Activated CD4-positive, alpha-beta T cell treated with anti-CD3 and anti-CD28 coated beads, Interleukin-2, amount 10 ng/mL, durations not matched to agents 7 days and 5 days (primary cell): ENCODE results near the gene PCDHB4. TPM values are rescaled to one million over a fixed set of nuclear protein-coding genes. Genes with fewer than 3 reads are reported as not detected.
"Not testable (repeated sequence)": the region's sequence is repeated elsewhere in the genome, so short reads cannot be mapped to it uniquely, and the experiment has no call there.

Source experiments
- CTCF ChIA-PET: fragments of 350-600 bp; sonication (Branson Sonifier 250); formaldehyde crosslinking; loops from one replicate; lab custom pipeline; 2021; ENCODE audit warnings: antibody characterized with exemption; lab: Charles Lee
- POLR2A ChIA-PET: fragments of 350-600 bp; sonication (Branson Sonifier 250); formaldehyde crosslinking; loops from one replicate; lab custom pipeline; 2021; ENCODE audit warnings: antibody characterized with exemption; lab: Charles Lee
- DNase-seq: peaks from one replicate; pipeline ENCODE4 v3.0.0-alpha.2; 2020
- H3K27ac Mint-ChIP-seq: one replicate; pipeline ENCODE4 v1.8.0; 2021; ENCODE audit warnings: mild to moderate bottlenecking, moderate library complexity, mixed read lengths
- H3K27me3 Mint-ChIP-seq: one replicate; pipeline ENCODE4 v1.8.0; 2021; ENCODE audit warnings: mixed read lengths
- H3K36me3 Mint-ChIP-seq: one replicate; pipeline ENCODE4 v1.8.0; 2021; ENCODE audit warnings: low read depth, mixed read lengths
- H3K4me1 Mint-ChIP-seq: one replicate; pipeline ENCODE4 v1.8.0; 2021; ENCODE audit warnings: mixed read lengths
- H3K4me3 Mint-ChIP-seq: one replicate; pipeline ENCODE4 v1.8.0; 2021; ENCODE audit warnings: mild to moderate bottlenecking, moderate library complexity, mixed read lengths
- H3K9me3 Mint-ChIP-seq: one replicate; pipeline ENCODE4 v1.8.0; 2021; ENCODE audit warnings: mixed read lengths
- total RNA-seq, 2 experiments: library from RNA; stranded (reverse); gene quantifications; one replicate each; pipeline ENCODE4 v1.2.3, GENCODE V29; 2021

Gene PCDHB4
- total RNA-seq, 2 experiments from 2014 or later, result not detected

DNA sequence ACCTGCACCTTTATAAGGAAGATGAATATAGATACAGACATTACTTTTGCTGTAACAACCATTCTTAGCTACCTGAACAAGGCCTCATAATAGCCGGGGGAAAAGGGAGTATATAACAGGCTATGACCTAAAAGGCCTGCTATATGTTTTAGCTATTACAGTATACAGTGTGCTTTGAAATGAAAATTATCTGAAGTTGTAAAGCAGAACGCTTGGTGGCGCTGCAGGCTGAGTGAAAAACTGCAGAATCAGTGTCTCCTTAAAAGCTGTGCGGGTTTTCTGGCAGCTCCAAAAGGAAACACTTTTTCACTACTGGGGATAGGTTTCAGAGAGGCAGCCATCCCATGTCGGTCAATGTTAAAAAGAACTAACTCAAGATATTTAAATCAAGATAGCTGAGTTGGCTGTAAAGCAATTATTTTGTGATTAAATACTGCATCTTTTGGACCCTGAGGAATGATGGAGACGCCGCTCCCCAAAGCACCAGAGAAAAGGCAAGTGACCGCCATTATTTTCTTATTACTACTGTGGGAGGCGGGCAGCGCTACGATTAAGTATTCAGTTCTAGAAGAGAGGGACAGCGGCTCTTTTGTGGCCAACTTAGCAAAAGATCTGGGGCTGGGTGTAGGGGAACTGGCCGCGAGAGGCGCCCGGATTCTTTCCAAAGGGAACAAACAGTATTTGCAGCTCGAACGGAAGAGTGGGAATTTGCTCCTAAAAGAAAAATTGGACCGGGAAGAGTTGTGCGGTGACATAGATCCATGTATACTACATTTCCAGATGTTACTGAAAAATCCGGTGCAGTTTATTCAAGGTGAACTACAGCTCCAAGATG, 34.1 kb downstream of the PCDHB4 start:
- ChIA-PET CTCF (interaction anchor here (0.6 kb wide), 1 partner anchor 66 kb away, joined by 3 read pairs; no protein-coding TSS in a partner anchor), POLR2A (no interaction called here)
- Mint-ChIP-seq H3K4me1 (no peaks in the 10 kb centered on the region), H3K9me3 (peaks cover 22% of the 10 kb centered on the region), H3K27ac (no peak overlapping the region), H3K36me3 (peaks cover 3% of the 10 kb centered on the region), H3K27me3 (peaks cover 11% of the 10 kb centered on the region), H3K4me3 (no peak overlapping the region)
- DNase-seq, result no peak

DNA sequence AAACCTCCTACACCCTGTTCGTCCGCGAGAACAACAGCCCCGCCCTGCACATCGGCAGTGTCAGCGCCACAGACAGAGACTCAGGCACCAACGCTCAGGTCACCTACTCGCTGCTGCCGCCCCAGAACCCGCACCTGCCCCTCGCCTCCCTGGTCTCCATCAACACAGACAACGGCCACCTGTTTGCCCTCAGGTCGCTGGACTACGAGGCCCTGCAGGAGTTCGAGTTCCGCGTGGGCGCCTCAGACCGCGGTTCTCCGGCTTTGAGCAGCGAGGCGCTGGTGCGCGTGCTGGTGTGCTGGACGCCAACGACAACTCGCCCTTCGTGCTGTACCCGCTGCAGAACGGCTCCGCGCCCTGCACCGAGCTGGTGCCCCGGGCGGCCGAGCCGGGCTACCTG, 35.7 kb downstream of the PCDHB4 start:
- DNase-seq, H3K4me3 Mint-ChIP-seq, H3K27me3 Mint-ChIP-seq, H3K36me3 Mint-ChIP-seq, H3K27ac Mint-ChIP-seq, POLR2A ChIA-PET, CTCF ChIA-PET, H3K4me1 Mint-ChIP-seq: not testable (repeated sequence)
- peaks cover 16% of the 10 kb centered on the region for H3K9me3 Mint-ChIP-seq

DNA sequence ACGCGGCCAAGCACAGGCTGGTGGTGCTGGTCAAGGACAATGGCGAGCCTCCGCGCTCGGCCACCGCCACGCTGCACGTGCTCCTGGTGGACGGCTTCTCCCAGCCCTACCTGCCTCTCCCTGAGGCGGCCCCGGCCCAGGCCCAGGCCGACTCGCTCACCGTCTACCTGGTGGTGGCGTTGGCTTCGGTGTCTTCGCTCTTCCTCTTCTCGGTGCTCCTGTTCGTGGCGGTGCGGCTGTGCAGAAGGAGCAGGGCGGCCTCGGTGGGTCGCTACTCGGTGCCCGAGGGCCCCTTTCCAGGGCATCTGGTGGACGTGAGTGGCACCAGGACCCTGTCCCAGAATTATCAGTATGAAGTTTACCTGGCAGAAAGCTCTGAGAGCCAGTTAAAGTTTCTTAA, 36.3 kb downstream of the PCDHB4 start:
- H3K27me3 Mint-ChIP-seq, H3K36me3 Mint-ChIP-seq, H3K4me1 Mint-ChIP-seq, POLR2A ChIA-PET, CTCF ChIA-PET, H3K4me3 Mint-ChIP-seq, H3K27ac Mint-ChIP-seq, DNase-seq: not testable (repeated sequence)
- peaks cover 16% of the 10 kb centered on the region for H3K9me3 Mint-ChIP-seq

DNA sequence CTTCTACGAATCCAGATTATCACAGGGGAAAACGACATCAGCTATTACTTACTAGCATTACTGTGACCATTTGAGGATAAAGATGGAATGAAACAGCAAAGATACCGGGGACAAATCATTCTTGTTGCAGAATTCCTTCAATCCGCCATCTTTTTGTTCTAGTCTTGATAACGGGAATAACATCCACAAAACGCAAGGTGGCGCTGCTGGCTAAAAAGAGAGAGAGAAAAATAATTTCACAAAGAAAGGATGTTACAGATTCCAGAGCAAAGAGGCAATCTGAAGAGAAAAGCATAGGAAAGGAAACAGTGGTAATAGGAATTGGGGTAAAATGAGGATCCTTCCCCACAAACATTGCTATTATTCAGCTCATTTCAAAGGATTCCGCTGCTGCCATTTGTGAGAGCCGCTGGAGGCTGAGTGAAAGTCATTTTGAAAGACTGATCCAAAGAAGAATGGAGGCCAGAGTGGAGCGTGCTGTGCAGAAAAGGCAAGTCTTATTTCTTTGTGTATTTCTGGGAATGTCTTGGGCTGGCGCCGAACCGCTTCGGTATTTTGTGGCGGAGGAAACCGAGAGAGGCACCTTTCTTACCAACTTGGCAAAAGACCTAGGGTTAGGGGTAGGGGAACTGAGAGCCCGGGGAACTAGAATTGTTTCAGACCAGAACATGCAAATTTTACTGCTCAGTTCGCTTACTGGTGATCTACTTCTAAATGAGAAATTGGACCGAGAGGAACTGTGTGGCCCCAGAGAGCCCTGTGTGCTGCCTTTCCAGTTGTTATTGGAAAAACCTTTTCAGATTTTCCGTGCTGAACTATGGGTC, 51.0 kb downstream of the PCDHB4 start, which contains the start of gene PCDHB7:
PCDHB7 (plus strand) TSS at position 264 of the 824 bp plus-strand sequence; CDS start at position 456, 192 bp downstream.
- Mint-ChIP-seq H3K36me3 (no peaks in the 10 kb centered on the region), H3K27me3 (peaks cover 18% of the 10 kb centered on the region), H3K4me3 (no peak within 1 kb of the TSS), H3K4me1 (no peaks in the 10 kb centered on the region), H3K27ac (no peak within 1 kb of the TSS), H3K9me3 (peaks cover 13% of the 10 kb centered on the region)
- ChIA-PET POLR2A (no interaction called here), CTCF (no interaction called here)
- DNase-seq, result peak; percentile 27

DNA sequence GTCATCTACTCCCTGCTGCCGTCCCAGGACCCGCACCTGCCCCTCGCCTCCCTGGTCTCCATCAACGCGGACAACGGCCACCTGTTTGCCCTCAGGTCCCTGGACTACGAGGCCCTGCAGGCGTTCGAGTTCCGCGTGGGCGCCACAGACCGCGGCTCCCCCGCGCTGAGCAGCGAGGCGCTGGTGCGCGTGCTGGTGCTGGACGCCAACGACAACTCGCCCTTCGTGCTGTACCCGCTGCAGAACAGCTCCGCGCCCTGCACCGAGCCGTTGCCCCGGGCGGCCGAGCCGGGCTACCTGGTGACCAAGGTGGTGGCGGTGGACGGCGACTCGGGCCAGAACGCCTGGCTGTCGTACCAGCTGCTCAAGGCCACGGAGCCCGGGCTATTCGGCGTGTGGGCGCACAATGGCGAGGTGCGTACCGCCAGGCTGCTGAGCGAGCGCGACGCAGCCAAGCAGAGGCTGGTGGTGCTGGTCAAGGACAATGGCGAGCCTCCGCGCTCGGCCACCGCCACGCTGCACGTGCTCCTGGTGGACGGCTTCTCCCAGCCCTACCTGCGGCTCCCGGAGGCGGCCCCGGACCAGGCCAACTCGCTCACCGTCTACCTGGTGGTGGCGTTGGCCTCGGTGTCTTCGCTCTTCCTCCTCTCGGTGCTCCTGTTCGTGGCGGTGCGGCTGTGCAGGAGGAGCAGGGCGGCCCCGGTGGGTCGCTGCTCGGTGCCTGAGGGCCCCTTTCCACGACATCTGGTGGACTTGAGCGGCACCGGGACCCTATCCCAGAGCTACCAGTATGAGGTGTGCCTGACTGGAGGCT, 52.9 kb downstream of the PCDHB4 start:
- Mint-ChIP-seq H3K9me3 (peaks cover 13% of the 10 kb centered on the region), H3K27me3 (peaks cover 18% of the 10 kb centered on the region)
- CTCF ChIA-PET, H3K36me3 Mint-ChIP-seq, H3K4me3 Mint-ChIP-seq, H3K27ac Mint-ChIP-seq, H3K4me1 Mint-ChIP-seq, DNase-seq, POLR2A ChIA-PET: not testable (repeated sequence)

Other genes with a start within 250 kb of the PCDHB4 start
- gene PCDHA12, start 246.5 kb upstream of the PCDHB4 start, total RNA-seq, result not detected
- not detected for gene PCDHA13, start 239.7 kb upstream of the PCDHB4 start, total RNA-seq
- gene PCDHAC1, start 195.5 kb upstream of the PCDHB4 start, total RNA-seq, result not detected
- gene PCDHAC2, start 155.3 kb upstream of the PCDHB4 start, total RNA-seq, result not detected
- not detected for gene PCDHB1, start 70.4 kb upstream of the PCDHB4 start, total RNA-seq
- not detected for gene PCDHB2, start 27.2 kb upstream of the PCDHB4 start, total RNA-seq
- not detected for gene PCDHB3, start 21.3 kb upstream of the PCDHB4 start, total RNA-seq
- not detected for gene PCDHB5, start 13.4 kb downstream of the PCDHB4 start, total RNA-seq
- not detected for gene PCDHB6, start 28.2 kb downstream of the PCDHB4 start, total RNA-seq
- not detected for gene PCDHB7, start 50.8 kb downstream of the PCDHB4 start, total RNA-seq
- gene PCDHB8, start 56.0 kb downstream of the PCDHB4 start, total RNA-seq, result not detected
- not detected for gene PCDHB16, start 60.6 kb downstream of the PCDHB4 start, total RNA-seq
- not detected for gene PCDHB9, start 65.3 kb downstream of the PCDHB4 start, total RNA-seq
- gene PCDHB10, start 70.5 kb downstream of the PCDHB4 start, total RNA-seq, result not detected
- not detected for gene PCDHB11, start 77.8 kb downstream of the PCDHB4 start, total RNA-seq
- not detected for gene PCDHB12, start 86.9 kb downstream of the PCDHB4 start, total RNA-seq
- not detected for gene PCDHB13, start 92.1 kb downstream of the PCDHB4 start, total RNA-seq
- not detected for gene PCDHB14, start 101.5 kb downstream of the PCDHB4 start, total RNA-seq
- gene PCDHB15, start 123.6 kb downstream of the PCDHB4 start, total RNA-seq, result not detected
- gene SLC25A2, start 182.2 kb downstream of the PCDHB4 start, total RNA-seq, result under 1 TPM; 0.42 to 0.52 TPM
- gene TAF7, start 199.0 kb downstream of the PCDHB4 start, total RNA-seq, result 10 to 100 TPM; 62.1 to 63.3 TPM
- under 1 TPM; 0.04 to 0.05 TPM for gene PCDHGA1, start 208.7 kb downstream of the PCDHB4 start, total RNA-seq
- not detected for gene PCDHGA2, start 216.9 kb downstream of the PCDHB4 start, total RNA-seq
- not detected for gene PCDHGA3, start 222.0 kb downstream of the PCDHB4 start, total RNA-seq
- not detected for gene PCDHGB1, start 228.3 kb downstream of the PCDHB4 start, total RNA-seq
- gene PCDHGA4, start 233.2 kb downstream of the PCDHB4 start, total RNA-seq, result not detected
- gene PCDHGB2, start 238.2 kb downstream of the PCDHB4 start, total RNA-seq, result under 1 TPM; 0.08 to 0.10 TPM
- gene PCDHGA5, start 242.3 kb downstream of the PCDHB4 start, total RNA-seq, result under 1 TPM in 1 of 2 experiments, not detected in 1; 0.05 TPM
- gene PCDHGB3, start 248.4 kb downstream of the PCDHB4 start, total RNA-seq, result under 1 TPM in 1 of 2 experiments, not detected in 1; 0.12 TPM